K562 (cell line): ENCODE data around the gene MRPL3. TPM values are rescaled to one million over a fixed set of nuclear protein-coding genes. Genes with fewer than 3 reads are reported as not detected.

Experiments used
- ATAC-seq: fragments of 200-7000 bp; cut with Tn5 transposase; 3 replicates; pipeline ENCODE4 v1.9.1; 2020; ENCODE audit warnings: moderate library complexity
- BruUV-seq: library from RNA; stranded (reverse); fragments of 400-500 nt; replicated peaks from 2 replicates; lab custom pipeline; 2021; lab: Mats Ljungman, UMichigan
- CTCF ChIA-PET: fragments of 300-600 bp; formaldehyde crosslinking; extraction: SDS; loops from one replicate; lab custom pipeline; 2021; ENCODE audit warnings: low intra/inter-chr PET ratio; lab: Yijun Ruan, JAX
- POLR2A ChIA-PET: fragments of 300-600, 350-650 bp; sonication (Branson Sonifier 250); formaldehyde crosslinking; extraction: SDS; loops from one replicate; lab custom pipeline; 2021; ENCODE audit warnings: antibody characterized with exemption, inconsistent platforms; lab: Yijun Ruan, JAX
- DNase-seq, 4 experiments: peaks; one replicate each; pipeline versions ENCODE4 v3.0.0 to v3.0.0-alpha.2; 2011 to 2018; ENCODE audit warnings: low spot score in 3 of 4, mixed read lengths in 3 of 4; ENCODE audit errors: extremely low read depth in 1 of 4
- FAIRE-seq: peaks from 2 replicates; lab custom pipeline; 2011; peaks lifted over from hg19 to GRCh38; lab: Jason Lieb, UNC
- H2AFZ ChIP-seq: 2 replicates; pipeline ENCODE4 v1.6.0; 2011; ENCODE audit warnings: low read depth, low read length, control low read depth, inconsistent platforms
- H3K27ac ChIP-seq: fragments of 200-600 bp; 3 replicates; pipeline ENCODE4 v1.8.0; 2011; ENCODE audit warnings: low read depth, mild to moderate bottlenecking, control low read depth, inconsistent platforms, low read length, moderate library complexity, mixed read lengths; ENCODE audit errors: extremely low read depth
- H3K27me3 ChIP-seq, 2 experiments: fragments of 300-600 bp in 1 of 2; 2 replicates in 1 of 2; 3 replicates in 1 of 2; pipeline versions ENCODE4 v1.6.0 to v1.8.0; 2011; ENCODE audit warnings: inconsistent platforms in 2 of 2, low read length in 2 of 2, mild to moderate bottlenecking in 1 of 2, mixed read lengths in 1 of 2, moderate library complexity in 1 of 2; ENCODE audit not compliant: control insufficient read depth in 2 of 2, insufficient read depth in 2 of 2
- H3K36me3 ChIP-seq: fragments of 300-600 bp; 3 replicates; pipeline ENCODE4 v1.8.0; 2011; ENCODE audit warnings: mild to moderate bottlenecking, low read length, inconsistent platforms; ENCODE audit not compliant: control insufficient read depth, insufficient read depth
- H3K4me1 ChIP-seq, 2 experiments: fragments of 200-600 bp in 1 of 2; replicated peaks in 1 of 2; 2 replicates in 1 of 2; 3 replicates in 1 of 2; pipeline versions ENCODE4 v1.5.1 to v1.8.0; 2011; ENCODE audit warnings: inconsistent platforms in 2 of 2, low read length in 2 of 2, mild to moderate bottlenecking in 1 of 2, mixed read lengths in 1 of 2, moderate library complexity in 1 of 2; ENCODE audit not compliant: control insufficient read depth in 2 of 2, insufficient read depth in 2 of 2
- H3K4me2 ChIP-seq: 2 replicates; pipeline ENCODE4 v1.6.1; 2011; ENCODE audit warnings: low read length, control low read depth, inconsistent platforms, mixed read lengths; ENCODE audit not compliant: insufficient read depth
- H3K4me3 ChIP-seq: fragments of 200-600 bp; sonication (generic), shearing (Covaris generic); 2 replicates; pipeline ENCODE4 v1.5.1; 2016; ENCODE audit warnings: control low read depth, inconsistent platforms
- H3K79me2 ChIP-seq: fragments of 200-600 bp; 3 replicates; pipeline ENCODE4 v1.8.0; 2011; ENCODE audit warnings: low read length, inconsistent platforms; ENCODE audit not compliant: control insufficient read depth, insufficient read depth
- H3K9ac ChIP-seq, 2 experiments: 2 replicates each; pipeline versions ENCODE4 v1.6.0 to v1.6.1; 2011; ENCODE audit warnings: low read depth in 2 of 2, low read length in 2 of 2, control low read depth in 1 of 2, inconsistent platforms in 1 of 2, mild to moderate bottlenecking in 1 of 2, mixed read lengths in 1 of 2; ENCODE audit not compliant: insufficient read depth in 1 of 2
- H3K9me1 ChIP-seq: one replicate; pipeline ENCODE4 v1.6.0; 2011; ENCODE audit warnings: inconsistent platforms, mild to moderate bottlenecking, low read length, moderate library complexity; ENCODE audit not compliant: control insufficient read depth, insufficient read depth
- H3K9me3 ChIP-seq: replicated peaks from 2 replicates; pipeline ENCODE4 v1.5.1; 2011; ENCODE audit warnings: low read depth, low read length, inconsistent platforms; ENCODE audit not compliant: control insufficient read depth, insufficient read depth
- H4K20me1 ChIP-seq: replicated peaks from 2 replicates; pipeline ENCODE4 v1.6.1; 2011; ENCODE audit warnings: low read length, inconsistent platforms, mixed read lengths; ENCODE audit not compliant: control insufficient read depth, insufficient read depth
- ARID2 ChIP-seq: fragments of 450-650 bp; IDR thresholded peaks from 2 replicates; pipeline ENCODE4 v1.6.1; 2017; ENCODE audit warnings: antibody characterized with exemption, mild to moderate bottlenecking
- BRF2 ChIP-seq: IDR thresholded peaks from 3 replicates; pipeline ENCODE4 v1.6.1; 2011; ENCODE audit warnings: borderline replicate concordance, mild to moderate bottlenecking; ENCODE audit not compliant: insufficient read length, insufficient read depth
- CBX3 ChIP-seq, 2 experiments: IDR thresholded peaks; 1 replicate in 1 of 2; 2 replicates in 1 of 2; pipeline ENCODE4 v1.6.1; 2012; ENCODE audit warnings: inconsistent platforms in 2 of 2, low read length in 2 of 2, borderline replicate concordance in 1 of 2, control low read depth in 1 of 2
- CEBPB ChIP-seq: fragments of 450-650 bp; IDR thresholded peaks from 2 replicates; pipeline ENCODE4 v1.6.1; 2016; ENCODE audit warnings: missing genetic modification characterization, missing compliant biosample characterization
- CTCFL ChIP-seq: IDR thresholded peaks from 2 replicates; pipeline ENCODE4 v1.6.1; 2011; ENCODE audit warnings: borderline replicate concordance, low read depth, mild to moderate bottlenecking, moderate library complexity, low read length; ENCODE audit not compliant: insufficient read depth, poor library complexity, severe bottlenecking
- HMGXB4 ChIP-seq: sonication (generic); formaldehyde crosslinking; IDR thresholded peaks from 2 replicates; pipeline ENCODE4 v1.8.1; 2023; ENCODE audit warnings: mild to moderate bottlenecking, missing genetic modification reagents
- MBD1 ChIP-seq: fragments of 250-450 bp; sonication (Bioruptor Pico); IDR thresholded peaks from 2 replicates; pipeline ENCODE4 v1.8.0; 2022; ENCODE audit warnings: inconsistent platforms
- MCM7 ChIP-seq, 2 experiments: fragments of 450-650 bp; IDR thresholded peaks; 2 replicates each; pipeline ENCODE4 v1.6.1; 2016 to 2018
- NCOA2 ChIP-seq, 2 experiments: fragments of 450-650 bp; IDR thresholded peaks; 2 replicates each; pipeline ENCODE4 v1.6.1; 2018; ENCODE audit warnings: mild to moderate bottlenecking in 2 of 2, moderate library complexity in 1 of 2; ENCODE audit not compliant: partially characterized antibody in 2 of 2
- NRF1 ChIP-seq, 2 experiments: fragments of 450-650 bp; IDR thresholded peaks in 1 of 2; conservative IDR thresholded peaks in 1 of 2; 2 replicates each; pipeline ENCODE4 v1.6.1; 2014; ENCODE audit warnings: mild to moderate bottlenecking in 2 of 2
- SMARCE1 ChIP-seq: fragments of 450-650 bp; IDR thresholded peaks from 2 replicates; pipeline ENCODE4 v1.7.1; 2016; ENCODE audit warnings: mild to moderate bottlenecking
- TAF15 ChIP-seq: fragments of 200-400 bp; formaldehyde crosslinking; IDR thresholded peaks from 2 replicates; pipeline ENCODE4 v1.6.1; 2017; ENCODE audit warnings: mild to moderate bottlenecking, low read depth, low read length, moderate library complexity
- USF1 ChIP-seq: sonication (generic); formaldehyde crosslinking; IDR thresholded peaks from 2 replicates; pipeline ENCODE4 v1.9.0; 2022; ENCODE audit warnings: mild to moderate bottlenecking, missing genetic modification reagents
- ZFPM2 ChIP-seq: fragments of 250-450 bp; sonication (Bioruptor Pico); IDR thresholded peaks from 2 replicates; pipeline ENCODE4 v1.5.1; 2022; ENCODE audit warnings: mild to moderate bottlenecking
- ZNF347 ChIP-seq: fragments of 450-650 bp; formaldehyde crosslinking; IDR thresholded peaks from 2 replicates; pipeline ENCODE4 v1.4.0; 2020; ENCODE audit warnings: low read depth, mild to moderate bottlenecking, moderate library complexity
- ZNF444 ChIP-seq: fragments of 250-450 bp; sonication (Bioruptor Pico); IDR thresholded peaks from 2 replicates; pipeline ENCODE4 v1.4.0; 2020; ENCODE audit warnings: mild to moderate bottlenecking, moderate library complexity
- WGBS: fragments of 100-300 bp; shearing (Covaris generic); methylation state at CpG from one replicate; pipeline ENCODE4 v1.1.6; 2016; ENCODE audit warnings: low coverage, mixed read lengths; ENCODE audit not compliant: insufficient coverage; ENCODE audit errors: missing lambda C conversion rate; 5-methylcytosine and 5-hydroxymethylcytosine counted together
- in situ Hi-C: fragments of 300-500 bp; cut with MboI; formaldehyde crosslinking; loops from 4 replicates; pipeline ENCODE4 v1.15.0; 2018; ENCODE audit warnings: inconsistent platforms, mixed read lengths
- intact Hi-C: fragments of 100-400 bp; cut with micrococcal nuclease; formaldehyde crosslinking; loops from 2 replicates; pipeline ENCODE4 v1.14.2; 2022
- polyA plus RNA-seq, 8 experiments: library from polyadenylated mRNA; depleted of rRNA in 4 of 8; stranded (reverse) in 5 of 8; unstranded in 3 of 8; fragments of >200 nt; fragmentation: Nextera tagmentation in 2 of 8; fragmentation: Illumina TruSeq in 1 of 8; extraction: Ambion mirVana in 2 of 8; extraction: Trizol in 1 of 8; gene quantifications; 2 replicates each; pipeline versions ENCODE4 v1.2.1 to v1.2.3, GENCODE V29; 2011 to 2014; ENCODE audit warnings: inconsistent platforms in 1 of 8, missing spikeins in 1 of 8
- total RNA-seq, 7 experiments: library from RNA; depleted of rRNA in 6 of 7; stranded (reverse); fragments of >200 nt in 6 of 7; fragmentation: Illumina TruSeq in 2 of 7; extraction: Trizol in 2 of 7; gene quantifications; 2 replicates each; pipeline versions ENCODE4 v1.2.1 to v1.2.3, GENCODE V29; 2011 to 2021; ENCODE audit warnings: low replicate concordance in 1 of 7

Gene MRPL3
- total and polyA plus RNA-seq, 9 of the 15 experiments (the other 6 are each of a cell fraction or from before 2014, with no cell fraction given), result 81.7 to 340 (median 190) TPM

- Histone ChIP-seq H4K20me1 (no peaks in the 10 kb centered on the region), H3K4me3 (no peak overlapping the region), H3K27ac (no peak overlapping the region), H3K9me3 (no peaks in the 10 kb centered on the region), H2AFZ (no peak overlapping the region), H3K4me2 (no peak overlapping the region), H3K36me3 (no peaks in the 10 kb centered on the region), H3K9ac (no peak overlapping the region), H3K79me2 (no peaks in the 10 kb centered on the region), H3K4me1 (no peaks in the 10 kb centered on the region), H3K9me1 (no peaks in the 10 kb centered on the region), H3K27me3 (no peaks in the 10 kb centered on the region)
- FAIRE-seq, result no peak
- no peak for DNase-seq
- no TSS peak for BruUV-seq
- intact Hi-C loops, result loop anchor here (10.0 kb wide), 1 partner anchor 487 kb away; the partner anchor contains the start of gene CPNE4
- ATAC-seq, result no peak
- 0% methylated on average over 1 of the region's 1 CpG for WGBS
- ChIA-PET CTCF (no interaction called here), POLR2A (no interaction called here)
- in situ Hi-C loops, result no loop called here
- no peak for TF ChIP-seq CEBPB (tag)
- no peak for TF ChIP-seq HMGXB4 (CRISPR knock-in tag)
- TF ChIP-seq BRF2, result no peak
- TF ChIP-seq NCOA2 (IDR thresholded peaks at IDR 0.05; ENCODE audit: partially characterized antibody in 2 of 2), result no peak
- TF ChIP-seq ZNF347 (CRISPR knock-in tag), result no peak
- no peak for TF ChIP-seq MBD1
- TF ChIP-seq ARID2, result no peak
- no peak for TF ChIP-seq ZNF444 (CRISPR knock-in tag)
- no peak for TF ChIP-seq MCM7 (IDR thresholded peaks at IDR 0.05)
- TF ChIP-seq TAF15, result no peak
- no peak for TF ChIP-seq NRF1 (conservative IDR thresholded peaks at IDR 0.05 in 1 of 2, IDR thresholded peaks at IDR 0.05 in 1 of 2)
- TF ChIP-seq CBX3 (IDR thresholded peaks at IDR 0.05; ENCODE audit: borderline replicate concordance in 1 of 2, low read length in 2 of 2), result no peak
- TF ChIP-seq USF1, result no peak
- no peak for TF ChIP-seq CTCFL
- TF ChIP-seq ZFPM2 (CRISPR knock-in tag), result no peak
- TF ChIP-seq SMARCE1, result no peak
These were observed 44.8 kb upstream of the MRPL3 start for GRCh38 chr3:131547585-131547984.
